Activated naive CD4-positive, alpha-beta T cell treated with anti-CD3 and anti-CD28 coated beads, Interleukin-2, amount 50 U/mL, for 16 hours (primary cell): Measurements from ENCODE around the gene RAB20.
"Not testable (repeated sequence)": the region's sequence is repeated elsewhere in the genome, so short reads cannot be mapped to it uniquely, and the experiment has no call there.

ENCODE experiments used
- DNase-seq: peaks from one replicate; pipeline ENCODE4 v3.0.0-alpha.2; 2020

The RAB20 gene

DNA sequence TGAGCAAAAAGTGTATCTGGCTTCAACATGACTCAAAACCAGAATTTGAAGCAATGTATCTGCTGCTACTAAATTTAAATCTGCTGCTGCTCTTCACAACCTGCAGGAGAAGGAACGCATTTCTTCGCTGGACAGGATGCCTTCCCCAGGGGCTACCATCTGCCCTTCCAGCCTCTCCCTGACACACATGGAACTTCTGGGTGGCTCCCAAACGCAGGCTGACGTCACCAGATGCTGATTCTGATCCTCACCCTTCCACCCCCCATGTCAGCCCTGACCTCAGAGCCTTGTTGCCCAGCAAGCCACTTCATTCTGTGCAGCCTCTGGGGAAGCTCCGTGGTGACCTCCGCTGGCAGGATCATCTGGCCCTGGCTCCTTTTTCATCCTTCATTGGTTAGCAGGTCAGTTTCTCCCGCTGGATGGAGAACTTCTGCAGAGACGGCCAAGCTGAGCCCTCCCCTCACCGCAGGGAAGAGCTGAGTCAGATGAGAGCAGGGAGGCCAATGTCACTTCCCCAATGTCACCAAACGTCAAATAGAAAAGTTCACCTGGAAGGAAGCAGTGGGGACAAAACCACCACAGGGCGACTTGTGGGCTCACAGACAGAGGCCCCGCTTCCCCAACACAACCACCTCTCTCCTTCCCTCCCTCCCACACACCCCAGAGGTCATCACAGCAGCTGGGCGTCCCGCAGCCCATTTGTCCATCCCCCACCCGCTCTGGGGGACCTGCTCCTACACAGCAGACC is 14.0 kb upstream of the RAB20 start:
- no peak for DNase-seq

DNA sequence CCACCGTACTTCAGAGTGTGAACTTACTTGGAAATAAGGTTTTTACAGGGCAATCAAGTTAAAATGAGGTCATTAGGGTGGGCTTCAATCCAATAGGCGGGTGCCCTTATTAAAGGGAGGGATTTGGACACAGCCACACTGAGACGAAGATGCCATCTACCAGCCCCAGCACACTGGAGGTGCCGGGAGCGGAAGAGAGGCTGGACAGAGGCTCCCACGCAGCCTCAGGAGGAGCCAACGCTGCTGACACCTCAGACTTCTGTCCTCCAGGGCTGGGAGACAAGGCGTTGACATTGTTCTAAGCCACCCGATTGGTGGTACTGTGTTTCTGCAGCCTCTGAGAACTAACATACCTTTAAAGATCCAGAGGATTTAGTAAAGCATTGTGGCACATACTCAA is 12.6 kb upstream of the RAB20 start:
- no peak for DNase-seq

DNA sequence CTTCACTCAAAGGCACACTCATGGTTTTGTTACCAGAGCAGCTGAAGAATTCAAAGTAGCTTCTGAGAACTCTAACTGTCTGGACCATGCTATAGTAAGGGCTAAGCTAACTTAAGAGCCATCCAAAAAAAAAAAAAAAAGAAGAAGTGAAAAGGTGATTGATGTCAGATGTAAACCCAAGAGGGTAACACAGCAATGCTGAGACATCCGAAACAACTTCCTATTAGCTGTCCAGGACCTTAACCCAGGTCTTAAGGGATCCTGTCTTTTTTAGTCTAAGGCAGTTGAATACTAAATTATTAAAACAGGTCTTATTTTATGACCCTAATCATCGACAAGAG is 11.2 kb upstream of the RAB20 start:
- DNase-seq: no peak

DNA sequence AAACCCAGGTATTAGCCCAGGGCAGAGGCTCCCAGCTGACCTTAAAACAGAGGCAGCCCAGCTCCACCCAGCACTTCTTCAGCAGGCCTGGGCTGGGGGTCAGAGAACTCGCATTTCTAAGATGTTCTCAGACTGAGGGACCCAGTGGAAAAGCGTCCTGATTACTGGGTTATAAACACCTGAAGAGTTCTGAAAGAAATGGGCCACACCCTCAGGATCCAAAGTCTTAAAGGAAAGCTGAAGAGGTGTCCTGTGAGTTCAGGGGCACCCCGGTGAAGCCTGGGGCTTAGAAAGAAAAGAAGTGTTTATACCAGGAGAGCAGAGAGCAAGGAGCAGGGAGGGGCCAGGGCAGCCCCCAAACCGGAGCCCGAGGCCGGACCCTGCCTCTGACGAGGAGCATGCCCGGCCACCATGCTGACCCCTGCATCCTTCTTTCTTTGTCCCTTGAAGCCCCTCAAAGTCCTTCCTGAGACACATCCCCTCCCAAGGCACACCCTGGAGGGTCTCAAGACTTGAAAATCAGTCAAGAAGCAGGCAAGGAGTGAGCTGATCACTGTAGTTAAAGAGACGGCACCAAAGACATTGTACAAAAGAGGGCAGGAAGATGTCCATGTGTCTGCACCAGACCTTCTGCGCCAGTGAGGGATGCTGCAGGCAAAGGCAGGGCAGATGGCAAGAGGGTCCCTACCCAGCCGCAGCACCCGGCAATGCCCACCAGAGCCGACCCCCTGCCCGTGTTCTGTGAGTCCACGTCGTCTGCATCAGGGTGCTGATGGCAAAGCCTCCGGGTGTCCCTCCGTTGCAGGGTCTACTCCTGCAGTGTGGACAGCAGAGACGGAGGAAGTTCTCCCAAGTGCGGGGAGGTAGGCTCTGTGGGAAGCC is 10.6 kb upstream of the RAB20 start:
- no peak for DNase-seq

DNA sequence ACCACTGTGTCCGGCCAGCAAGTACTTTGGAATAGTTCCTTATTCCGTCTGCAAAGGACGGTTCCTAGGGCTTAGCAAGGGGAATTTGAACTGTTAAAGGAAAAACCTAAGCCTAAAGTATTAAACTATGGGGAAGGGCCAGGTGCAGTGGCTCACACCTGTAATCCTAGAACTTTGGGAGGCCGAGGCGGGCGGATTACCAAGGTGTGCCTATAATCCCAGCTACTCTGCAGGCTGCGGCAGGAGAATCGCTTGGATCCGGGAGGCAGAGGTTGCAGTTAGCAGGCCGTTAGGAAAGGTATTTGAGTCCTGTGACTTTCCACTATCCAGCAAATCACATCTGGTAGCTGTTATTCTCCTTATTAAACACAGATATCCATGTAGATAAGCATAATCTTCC is 9.4 kb upstream of the RAB20 start:
- no peak for DNase-seq

DNA sequence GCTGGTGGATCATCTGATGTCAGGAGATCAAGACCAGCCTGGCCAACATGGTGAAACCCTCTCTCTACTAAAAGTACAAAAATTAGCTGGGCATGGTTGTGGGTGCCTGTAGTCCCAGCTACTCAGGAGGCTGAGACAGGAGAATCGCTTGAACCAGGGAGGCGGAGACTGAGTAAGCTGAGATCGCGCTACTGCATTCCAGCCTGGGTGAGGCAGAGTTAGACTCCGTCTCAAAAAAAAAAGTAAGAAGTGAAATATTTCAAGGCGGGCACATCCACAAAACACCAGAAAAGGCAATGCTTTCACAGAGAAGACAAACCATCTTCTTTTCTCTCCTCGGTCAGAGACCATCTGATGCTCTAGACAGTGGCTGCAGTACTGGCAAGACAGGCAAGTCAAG is 8.4 kb upstream of the RAB20 start:
- not testable (repeated sequence) for DNase-seq

DNA sequence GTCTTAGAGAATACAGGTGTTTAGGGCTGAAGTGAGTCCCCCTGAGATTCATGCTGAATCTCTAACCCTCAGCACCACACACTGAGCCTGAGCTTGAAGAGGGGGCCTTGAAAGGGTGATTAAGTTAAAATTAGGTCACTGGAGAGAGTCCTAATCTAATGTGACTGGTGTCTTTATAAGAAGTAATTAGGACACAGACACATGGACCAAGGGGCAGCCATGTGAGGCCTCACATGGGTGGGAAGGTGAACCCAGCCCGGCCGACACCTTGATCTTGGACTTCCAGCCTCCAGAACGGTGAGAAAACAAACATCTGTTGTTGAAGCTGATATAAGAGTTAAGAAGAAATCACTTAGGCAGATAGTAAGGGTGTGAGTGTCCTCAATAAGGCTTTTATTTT is 7.1 kb upstream of the RAB20 start:
- DNase-seq: no peak

DNA sequence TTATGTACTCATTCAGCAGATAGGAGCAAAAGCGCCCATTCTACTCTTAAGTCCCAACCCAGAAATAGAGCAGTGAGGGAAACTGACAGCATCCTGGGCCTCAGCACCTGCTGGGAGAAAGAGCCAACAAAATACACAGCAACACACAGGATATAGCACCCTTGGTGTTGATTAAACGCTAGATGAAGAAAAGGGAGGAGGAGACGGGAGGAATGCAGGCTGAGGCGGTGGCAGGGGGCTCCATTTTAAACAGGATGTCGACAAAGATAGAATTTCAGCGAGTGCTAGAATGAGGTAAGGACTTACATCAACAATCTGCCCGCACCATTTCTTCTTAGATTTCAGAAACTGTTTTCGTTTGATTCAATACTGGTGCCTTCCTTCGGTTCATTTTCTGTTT is 4.6 kb upstream of the RAB20 start:
- DNase-seq: no peak

DNA sequence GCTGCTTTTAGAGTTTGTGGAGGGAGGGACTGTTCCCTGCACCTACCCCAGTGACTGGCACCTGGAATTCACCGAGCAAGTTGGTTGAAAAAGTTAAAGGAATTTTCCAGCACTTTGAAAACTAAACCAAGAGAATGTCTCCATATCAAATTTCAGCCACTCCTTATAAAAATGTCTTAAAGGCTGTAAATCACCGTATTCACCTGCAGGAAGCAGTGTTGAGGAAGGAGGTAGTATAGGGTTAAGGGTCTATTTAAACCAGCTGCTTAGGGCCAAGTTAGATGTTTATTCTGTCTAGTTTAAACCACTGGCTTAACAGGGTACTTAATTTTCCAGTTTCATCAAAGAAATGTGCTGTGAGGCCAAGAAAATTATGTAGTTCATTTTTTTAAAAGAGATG is 3.8 kb upstream of the RAB20 start:
- DNase-seq: no peak

DNA sequence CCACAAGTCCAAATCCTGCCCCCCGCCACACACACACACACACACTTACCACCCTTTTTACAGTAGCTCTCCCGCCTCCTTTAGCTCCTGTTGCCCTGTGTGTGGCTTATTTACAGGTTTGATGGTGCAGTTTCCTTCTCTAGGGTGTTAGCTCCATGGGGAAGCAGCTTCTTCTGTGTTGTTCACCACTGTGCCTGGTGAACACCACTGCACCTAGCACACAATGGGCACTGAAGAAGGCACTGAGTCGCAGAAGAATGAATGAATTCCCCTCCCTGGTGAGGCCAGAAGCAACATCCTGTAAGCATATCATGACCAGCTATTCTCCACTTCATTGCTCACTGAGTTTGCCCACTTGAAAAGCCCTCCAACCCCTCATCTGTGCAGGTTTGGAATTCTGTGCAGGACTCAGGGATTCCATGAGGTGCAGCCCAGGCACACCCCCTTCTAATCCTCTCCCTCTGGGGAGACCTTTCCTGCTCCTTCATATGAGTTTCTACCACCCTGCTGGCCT is 3.0 kb upstream of the RAB20 start:
- no peak for DNase-seq

DNA sequence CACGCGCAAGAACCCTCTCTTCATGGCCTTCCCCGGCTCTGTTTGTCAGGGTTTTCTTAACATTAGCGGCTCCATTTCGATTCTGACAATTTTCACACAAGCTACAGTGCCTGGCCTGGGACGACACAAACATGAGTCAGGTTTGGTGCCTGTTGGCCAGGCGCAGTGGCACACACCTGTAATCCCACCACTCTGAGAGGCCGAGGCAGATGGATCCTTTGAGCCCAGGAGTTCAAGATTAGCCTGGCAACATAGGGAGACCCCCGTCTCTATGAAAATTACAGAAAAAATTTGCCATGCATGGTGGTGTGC is 1.9 kb upstream of the RAB20 start:
- no peak for DNase-seq

DNA sequence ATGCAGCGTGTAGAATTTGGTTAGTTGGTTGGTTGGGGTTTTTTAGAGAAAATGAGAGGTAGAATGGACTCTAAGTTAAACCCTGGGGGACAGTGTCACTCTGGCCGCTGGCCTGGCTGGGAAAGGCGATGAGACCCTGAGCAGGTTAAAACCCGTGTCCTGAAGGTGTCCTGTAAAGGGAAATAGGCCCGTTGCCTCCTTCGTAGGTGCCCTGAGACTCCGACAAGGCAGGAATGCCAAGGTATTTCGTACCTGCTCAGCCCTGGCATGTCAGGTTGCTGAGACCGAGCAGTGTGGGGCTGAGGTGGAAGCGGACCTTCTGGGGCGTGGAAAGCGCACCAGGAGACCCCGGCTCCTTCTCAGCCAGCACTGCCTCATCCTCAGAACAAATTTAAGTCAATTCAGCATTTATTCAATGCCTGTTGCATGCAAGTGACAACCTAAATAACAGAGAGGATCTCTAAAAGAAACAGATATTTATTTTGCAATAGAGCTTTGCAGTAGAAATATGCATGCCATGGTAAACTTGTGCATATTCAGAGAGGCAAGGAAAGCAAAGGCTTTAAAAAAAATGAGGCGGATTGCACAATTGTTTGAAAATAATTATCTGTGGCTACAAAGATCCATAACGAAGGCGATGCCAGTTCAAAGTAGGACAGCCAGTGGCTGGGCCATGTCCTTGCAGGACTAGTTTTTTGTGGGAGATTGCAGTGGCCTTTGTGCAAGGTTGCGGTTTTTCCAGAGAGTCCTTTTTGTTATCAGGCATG is 1.4 kb upstream of the RAB20 start:
- DNase-seq: no peak

DNA sequence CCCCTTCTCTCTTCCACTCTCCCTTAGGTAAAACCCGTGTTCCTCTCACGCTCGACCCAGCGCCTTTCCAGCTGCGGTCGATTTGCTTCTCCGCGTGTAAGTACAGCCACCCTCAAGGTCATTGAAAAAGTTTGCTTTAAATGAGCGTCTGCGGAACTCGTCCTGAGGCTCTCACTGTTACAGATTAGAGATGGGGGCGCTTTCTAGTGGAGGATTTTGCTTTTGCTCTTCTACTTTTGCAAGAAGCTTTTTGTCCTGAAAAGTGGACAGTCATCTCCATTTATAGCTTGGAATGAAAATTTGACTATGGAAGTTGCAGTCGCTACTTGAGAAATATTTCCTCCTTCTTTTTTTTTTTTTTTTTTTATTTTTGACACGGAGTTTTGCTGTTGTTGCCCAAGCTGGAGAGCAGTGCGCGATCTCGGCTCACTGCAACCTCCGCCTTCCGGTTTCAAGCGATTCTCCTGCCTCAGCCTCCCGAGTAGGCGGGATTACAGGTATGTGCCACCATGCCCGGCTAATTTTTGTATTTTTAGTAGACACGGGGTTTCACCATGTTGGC is 595 bp upstream of the RAB20 start:
- no peak for DNase-seq

DNA sequence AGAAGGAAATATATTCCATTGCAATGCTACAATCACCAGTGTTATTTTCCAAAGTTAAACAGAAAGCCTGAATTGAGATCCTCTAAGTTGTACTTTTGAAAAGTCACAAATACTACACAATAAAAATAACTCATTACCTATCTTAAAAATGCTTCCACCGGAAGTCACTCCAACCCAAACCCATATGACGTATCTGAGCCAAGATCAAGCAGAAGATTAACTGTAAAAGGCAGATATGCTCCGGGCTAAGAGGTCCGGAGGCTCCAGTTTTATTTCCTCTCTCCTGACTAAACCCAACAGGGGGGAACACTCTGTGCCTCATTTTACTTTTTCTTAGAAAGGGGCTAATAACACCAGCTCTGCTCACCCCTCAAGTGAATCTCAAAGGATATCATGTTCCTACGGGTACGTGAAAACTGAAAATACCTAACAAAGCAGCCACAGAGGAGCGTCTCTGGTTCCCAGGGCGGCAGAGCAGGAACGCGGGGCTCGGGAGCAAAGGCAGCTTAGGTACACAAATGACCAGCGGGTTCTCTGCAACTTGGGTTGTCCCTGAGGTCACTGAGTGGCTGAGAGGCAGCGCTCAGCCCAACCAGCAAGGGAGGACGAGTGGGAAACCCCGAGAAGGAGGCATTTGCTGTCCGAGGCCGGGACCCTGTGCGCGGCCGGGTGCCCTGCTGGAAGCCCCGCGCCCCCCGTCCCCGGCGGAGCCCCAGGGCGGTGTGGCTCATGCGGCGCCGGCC is 750 bp downstream of the RAB20 start:
- DNase-seq: no peak

DNA sequence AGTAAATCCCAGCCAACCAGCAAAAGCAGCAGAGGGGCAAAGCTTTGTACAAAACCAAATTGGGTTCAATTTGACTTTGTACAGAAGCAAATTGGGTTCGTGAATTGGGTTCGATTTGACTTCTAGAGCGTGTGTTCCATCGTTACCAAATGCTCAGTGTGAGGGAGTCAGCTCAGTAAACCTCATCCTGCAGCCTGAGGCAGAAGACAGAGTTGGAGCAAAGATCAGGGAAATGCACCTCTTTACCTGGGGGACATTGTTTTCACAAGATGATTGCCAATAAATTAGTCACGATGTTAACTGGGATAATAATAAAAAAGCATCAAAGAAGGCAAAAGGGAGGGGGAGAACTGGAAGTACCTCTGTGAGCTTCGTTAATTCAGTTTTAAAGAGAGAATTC is 1.5 kb downstream of the RAB20 start:
- DNase-seq: no peak

DNA sequence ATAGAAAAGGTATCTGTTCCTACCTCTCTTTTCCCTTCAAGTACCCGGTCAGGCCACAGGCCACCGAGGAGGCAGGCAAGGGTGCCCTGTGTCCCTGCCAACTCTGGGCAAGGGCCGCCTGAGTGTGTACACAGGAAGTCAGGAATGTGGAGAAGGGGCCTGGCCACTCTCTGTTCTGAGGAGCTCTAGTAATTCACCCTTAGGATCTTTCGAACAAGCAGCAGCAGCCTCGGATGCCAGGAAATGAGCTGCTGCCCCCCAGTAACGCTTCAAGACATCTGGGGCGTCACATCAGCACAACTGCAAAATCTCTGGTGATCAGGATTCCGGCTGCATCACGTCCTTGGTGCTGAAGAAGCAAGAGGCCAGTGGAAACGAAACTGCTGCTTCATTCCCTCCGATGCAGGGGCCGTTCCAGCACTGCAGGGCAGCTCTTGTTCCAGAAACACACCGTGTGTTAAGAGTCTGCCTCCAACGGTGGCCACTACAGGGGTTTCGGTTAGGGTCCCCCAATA is 2.0 kb downstream of the RAB20 start:
- DNase-seq: no peak

DNA sequence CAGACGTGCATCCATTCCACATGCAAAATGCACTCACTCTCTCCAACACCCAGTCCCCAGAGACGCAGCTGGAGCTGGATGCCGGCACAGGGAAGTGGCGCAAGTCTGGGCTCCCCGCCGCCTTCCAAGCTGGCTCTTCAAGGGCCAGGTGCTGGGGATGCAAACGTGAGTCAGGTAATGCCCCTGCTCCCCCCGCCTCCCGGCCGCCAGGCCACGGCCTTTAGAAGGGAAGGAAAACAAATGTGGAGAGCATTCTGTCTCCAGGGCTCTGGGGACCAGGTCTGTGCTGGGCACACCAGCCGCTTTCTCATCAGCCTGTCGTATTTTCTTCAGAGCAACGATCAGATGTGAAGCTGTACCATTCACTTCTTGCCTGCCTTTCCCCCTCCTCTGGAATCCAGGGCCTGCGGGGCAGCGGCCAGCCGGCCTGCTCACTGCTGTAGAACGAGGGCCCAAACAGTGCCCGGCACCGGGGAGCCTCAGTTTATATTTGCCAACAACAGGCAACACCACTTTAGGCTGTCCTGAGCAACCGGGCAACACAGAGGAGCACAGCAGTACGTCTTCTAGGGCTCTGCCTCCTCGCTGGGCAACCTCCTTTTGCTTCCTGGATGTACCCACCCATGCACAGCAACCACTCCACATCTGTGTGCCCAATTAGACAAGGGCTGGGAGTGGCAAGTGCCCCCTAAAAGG is 3.8 kb downstream of the RAB20 start:
- DNase-seq: no peak

DNA sequence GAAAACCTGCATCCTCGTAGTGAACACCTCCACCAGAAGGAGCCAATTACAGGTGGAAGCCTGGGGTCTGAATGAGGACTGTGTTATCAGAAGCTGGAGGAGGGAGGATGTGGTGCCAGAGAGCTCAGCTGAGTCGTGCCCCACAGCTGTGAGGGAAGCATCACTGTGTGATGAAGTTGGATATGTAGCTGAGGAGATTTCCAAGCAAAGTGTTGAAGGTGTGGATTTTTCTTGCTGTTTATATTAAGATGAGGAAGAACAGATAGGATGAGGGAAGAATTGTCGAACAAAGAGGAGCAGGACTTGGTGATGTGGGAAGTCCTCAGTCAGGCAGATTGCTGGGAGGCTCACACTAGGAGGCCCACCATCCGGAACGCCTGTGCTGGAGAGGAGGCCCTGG is 4.4 kb downstream of the RAB20 start:
- DNase-seq: no peak

DNA sequence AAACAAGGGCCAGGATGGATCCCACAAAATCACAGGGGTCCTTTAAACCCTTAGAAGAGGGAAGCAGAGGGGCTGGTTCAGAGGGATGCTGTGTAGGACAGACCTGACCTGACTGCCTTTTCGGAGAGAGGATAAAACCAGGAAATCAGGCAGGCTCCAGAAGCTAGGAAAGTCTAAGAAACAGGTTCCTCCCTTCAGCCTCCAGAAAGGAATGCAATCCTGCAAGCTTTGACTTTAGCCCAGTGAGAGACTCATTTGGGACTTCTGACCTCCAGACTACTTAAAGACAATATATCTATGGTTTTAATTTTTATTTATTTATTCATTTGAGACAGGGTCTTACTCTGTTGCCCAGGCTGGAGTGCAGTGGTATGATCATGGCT is 5.3 kb downstream of the RAB20 start:
- no peak for DNase-seq

DNA sequence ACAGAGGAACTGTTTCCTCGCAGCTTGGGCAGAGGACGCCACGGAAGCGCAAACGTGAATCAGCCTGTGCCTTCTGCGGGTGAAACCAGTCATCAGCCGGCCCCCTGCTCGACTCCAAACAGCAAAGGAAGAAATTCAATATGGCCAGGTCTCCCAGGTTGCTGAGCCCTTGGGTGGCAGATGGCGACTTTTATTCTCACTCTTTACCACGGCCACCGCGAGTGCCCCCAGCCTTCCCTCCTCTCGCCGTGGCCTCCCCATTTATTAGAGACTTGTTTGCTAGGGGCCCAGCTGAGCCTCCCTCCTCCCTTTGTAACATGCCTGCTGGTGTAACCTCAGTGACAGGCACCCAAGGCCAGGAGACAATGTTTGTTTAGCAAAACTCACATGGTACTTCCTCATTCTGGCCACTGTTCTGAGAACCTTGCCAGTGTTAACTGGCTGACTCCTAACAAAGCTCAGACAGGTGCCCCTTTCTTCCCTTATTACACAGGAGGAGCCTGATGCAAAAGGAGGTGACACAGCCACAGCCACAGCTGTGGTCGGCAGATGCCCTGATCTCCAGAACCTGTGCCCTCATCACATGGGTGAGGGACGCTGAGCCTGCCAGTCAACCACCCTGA is 5.8 kb downstream of the RAB20 start:
- no peak for DNase-seq

DNA sequence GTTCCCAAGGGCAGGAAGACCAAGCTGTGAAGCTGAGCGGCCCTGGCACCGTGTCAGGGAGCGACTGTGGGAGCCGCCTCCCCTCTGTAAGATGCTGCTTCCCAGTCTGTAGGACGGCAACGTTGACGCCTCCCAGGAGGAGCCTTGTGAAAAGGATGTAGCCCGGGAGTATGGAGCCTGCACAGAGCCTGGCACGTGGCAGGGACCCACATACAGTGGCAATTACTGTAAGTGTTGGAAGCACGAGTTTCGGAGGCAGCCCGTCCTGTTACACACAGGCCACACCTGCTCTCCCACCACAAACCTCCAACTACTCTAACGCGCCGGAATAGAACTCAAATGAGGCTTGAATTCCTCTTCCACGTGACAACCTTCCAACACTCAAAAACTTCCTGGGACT is 6.6 kb downstream of the RAB20 start:
- no peak for DNase-seq
